ENCODE results near the gene R3HDML.

R3HDML gene

GRCh38 chr20:44400671-44400969 is 63.8 kb downstream of the R3HDML start:
- Histone ChIP-seq H3K36me3 (no peaks in the 10 kb centered on the region), H3K9me3 (ENCODE audit: severe bottlenecking) (no peaks in the 10 kb centered on the region), H3K4me3 (ENCODE audit: low read depth, low read length) (no peak overlapping the region), H3K27ac (no peak overlapping the region), H3K27me3 (ENCODE audit: insufficient read depth, low read depth, severe bottlenecking) (no peaks in the 10 kb centered on the region)
- no peak for TF ChIP-seq CTCF (IDR thresholded peaks at IDR 0.05; ENCODE audit: low read depth, low read length)
- DNase-seq = no peak
